T-helper 17 cell (primary cell): ENCODE results near the gene RNLS. TPM values are rescaled to one million over a fixed set of nuclear protein-coding genes. Genes with fewer than 3 reads are reported as not detected.

Source experiments
- ATAC-seq: fragments of 150-1000 bp; cut with Tn5 transposase; 2 replicates; pipeline ENCODE4 v1.10.0; 2021; ENCODE audit warnings: mild to moderate bottlenecking, moderate library complexity
- DNase-seq, 3 donors: peaks; one replicate each; pipeline versions ENCODE4 v3.0.0 to v3.0.0-alpha.2; 2020 to 2021
- H3K9me3 ChIP-seq: one replicate; pipeline ENCODE4 v1.7.0; 2013; ENCODE audit warnings: low read length, mild to moderate bottlenecking; ENCODE audit not compliant: control insufficient read depth, poor library complexity, severe bottlenecking
- H3K27ac Mint-ChIP-seq: one replicate; pipeline ENCODE4 v1.8.0; 2022; ENCODE audit warnings: mild to moderate bottlenecking, moderate library complexity, mixed read lengths
- H3K27me3 Mint-ChIP-seq: one replicate; pipeline ENCODE4 v1.8.0; 2022; ENCODE audit warnings: mixed read lengths
- H3K36me3 Mint-ChIP-seq: one replicate; pipeline ENCODE4 v1.8.0; 2022; ENCODE audit warnings: low read depth, mixed read lengths
- H3K4me1 Mint-ChIP-seq: one replicate; pipeline ENCODE4 v1.8.0; 2022; ENCODE audit warnings: mild to moderate bottlenecking, mixed read lengths
- H3K4me3 Mint-ChIP-seq: one replicate; pipeline ENCODE4 v1.8.0; 2022; ENCODE audit warnings: mild to moderate bottlenecking, moderate library complexity, mixed read lengths
- total RNA-seq, 4 donors: library from RNA in 2 of 4; stranded (reverse) in 2 of 4; gene quantifications; one replicate each; pipeline ENCODE4 v1.2.3 and lab custom pipeline; 2022 to 2026

The RNLS gene
- total RNA-seq, 2 donors from 2014 or later, result 1.8 to 4.6 TPM

DNA sequence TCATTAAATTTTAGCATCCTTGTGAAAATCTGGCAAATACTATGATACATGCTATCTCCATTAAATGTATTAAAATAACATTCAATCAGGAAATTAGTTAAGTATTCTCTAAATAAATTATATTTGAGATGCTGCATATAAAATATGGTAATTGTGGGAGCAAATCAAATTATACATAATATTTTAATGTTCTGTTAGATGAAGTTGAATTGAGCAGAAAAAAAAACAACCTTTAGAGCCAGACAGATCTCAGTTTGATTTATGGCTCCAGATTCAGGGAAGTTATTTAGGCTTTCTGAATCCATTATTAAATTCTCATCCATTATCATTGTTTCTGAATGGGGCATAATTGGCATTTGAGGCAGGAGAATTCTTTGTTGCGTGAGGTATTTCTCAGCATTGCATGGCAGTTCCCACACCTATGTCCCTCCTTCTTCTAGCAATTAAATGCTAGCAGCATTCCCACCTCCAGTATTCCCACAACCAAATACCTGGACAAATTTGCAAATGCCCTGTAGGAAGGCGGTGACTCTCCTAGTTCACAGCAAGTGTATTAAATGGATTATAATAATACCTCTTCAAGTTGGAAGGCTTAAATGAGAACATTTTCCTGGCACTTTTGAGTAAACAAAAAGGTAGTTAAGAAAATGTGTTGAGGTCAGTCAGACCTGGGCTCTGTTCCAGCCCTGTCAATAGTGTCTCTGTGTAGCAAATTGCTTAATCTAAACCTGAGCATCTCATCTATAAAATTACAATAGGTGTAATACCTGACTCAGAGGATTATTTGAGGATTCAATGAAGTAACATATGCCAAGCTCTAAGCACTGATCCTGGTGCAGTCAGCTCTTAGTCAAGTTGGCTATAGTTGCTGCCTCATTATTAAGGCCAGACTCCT, 108.9 kb downstream of the RNLS start:
- Mint-ChIP-seq H3K27me3 (no peaks in the 10 kb centered on the region), H3K4me1 (no peaks in the 10 kb centered on the region), H3K27ac (no peak overlapping the region), H3K4me3 (no peak overlapping the region), H3K36me3 (peaks cover 4% of the 10 kb centered on the region)
- H3K9me3 ChIP-seq, result no peaks in the 10 kb centered on the region
- ATAC-seq (no peak), DNase-seq (no peak)

DNA sequence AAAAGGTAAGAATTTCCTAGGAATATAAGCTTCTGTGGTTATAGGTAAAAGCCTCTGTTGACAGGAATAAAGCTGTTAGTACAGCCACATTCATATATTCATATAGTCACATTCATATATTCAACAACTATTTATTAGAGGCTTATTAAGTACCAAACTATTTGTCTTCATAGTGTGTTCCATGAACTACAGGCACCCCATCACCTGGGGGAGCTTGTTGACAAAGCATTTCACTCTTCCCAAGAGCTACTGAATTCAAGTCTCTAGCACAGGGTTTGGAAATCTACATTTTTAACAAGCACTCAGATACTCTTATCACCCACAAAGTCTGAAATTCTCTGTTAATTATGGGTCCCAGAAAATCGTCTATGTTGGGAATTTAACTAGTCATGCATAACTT, 110.6 kb downstream of the RNLS start:
- Mint-ChIP-seq H3K4me3 (no peak overlapping the region), H3K4me1 (no peaks in the 10 kb centered on the region), H3K27me3 (no peaks in the 10 kb centered on the region), H3K27ac (no peak overlapping the region), H3K36me3 (peaks cover 4% of the 10 kb centered on the region)
- no peak for ATAC-seq
- DNase-seq, result no peak
- no peaks in the 10 kb centered on the region for H3K9me3 ChIP-seq

DNA sequence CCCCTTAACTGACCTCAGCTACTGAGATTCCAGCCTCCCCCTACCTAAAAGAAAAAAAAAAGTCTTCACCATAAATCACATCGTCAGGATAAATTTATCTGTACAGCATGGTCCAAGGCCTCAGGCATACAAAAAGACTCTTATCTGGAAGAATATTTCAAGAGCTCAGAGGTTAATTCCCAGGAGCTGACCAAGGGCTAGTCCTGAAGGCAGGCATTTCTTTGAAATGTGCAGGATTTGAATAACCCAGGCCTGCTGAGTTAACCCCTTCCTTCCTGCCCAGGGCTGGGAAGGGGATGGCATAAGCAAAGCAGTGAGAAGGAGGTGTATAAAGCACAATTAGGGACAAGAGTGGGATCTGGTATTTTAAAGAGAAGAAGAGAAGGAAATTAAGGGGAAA, 111.2 kb downstream of the RNLS start:
- no peaks in the 10 kb centered on the region for H3K9me3 ChIP-seq
- Mint-ChIP-seq H3K36me3 (peaks cover 4% of the 10 kb centered on the region), H3K4me3 (no peak overlapping the region), H3K27ac (no peak overlapping the region), H3K27me3 (no peaks in the 10 kb centered on the region), H3K4me1 (no peaks in the 10 kb centered on the region)
- DNase-seq (no peak), ATAC-seq (no peak)

DNA sequence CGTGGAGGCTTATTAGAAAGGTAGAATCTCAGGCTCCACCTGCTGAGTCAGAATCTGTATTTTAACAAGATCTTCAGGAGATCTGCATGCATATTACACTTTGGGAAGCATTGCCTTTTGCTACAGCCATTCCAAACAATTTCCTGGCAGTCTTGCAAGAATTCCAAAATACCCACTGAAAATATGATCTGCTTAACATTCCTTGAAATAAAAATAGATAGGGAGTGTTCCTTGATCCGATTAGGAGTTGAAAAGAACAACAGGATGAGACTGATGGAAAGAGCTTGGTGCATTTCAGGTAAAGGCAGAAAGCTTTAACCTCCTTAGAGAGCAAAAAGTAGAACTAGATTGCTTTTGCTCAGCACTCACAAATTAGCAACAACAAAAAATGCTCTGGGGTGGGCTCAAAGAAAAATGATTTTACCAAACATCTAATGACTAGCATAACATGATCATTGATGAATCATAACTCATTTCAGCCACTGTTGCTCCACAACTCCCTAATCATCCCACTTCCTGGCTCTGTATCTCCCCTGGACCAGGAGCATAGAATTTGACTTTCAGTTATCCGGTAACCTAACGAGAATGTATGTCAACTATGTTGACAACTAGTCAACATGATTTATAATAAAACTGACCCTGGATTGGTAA, 115.2 kb downstream of the RNLS start:
- no peak for ATAC-seq
- Mint-ChIP-seq H3K4me1 (no peaks in the 10 kb centered on the region), H3K36me3 (peaks cover 3% of the 10 kb centered on the region), H3K4me3 (no peak overlapping the region), H3K27ac (no peak overlapping the region), H3K27me3 (no peaks in the 10 kb centered on the region)
- no peaks in the 10 kb centered on the region for H3K9me3 ChIP-seq
- DNase-seq, result no peak

DNA sequence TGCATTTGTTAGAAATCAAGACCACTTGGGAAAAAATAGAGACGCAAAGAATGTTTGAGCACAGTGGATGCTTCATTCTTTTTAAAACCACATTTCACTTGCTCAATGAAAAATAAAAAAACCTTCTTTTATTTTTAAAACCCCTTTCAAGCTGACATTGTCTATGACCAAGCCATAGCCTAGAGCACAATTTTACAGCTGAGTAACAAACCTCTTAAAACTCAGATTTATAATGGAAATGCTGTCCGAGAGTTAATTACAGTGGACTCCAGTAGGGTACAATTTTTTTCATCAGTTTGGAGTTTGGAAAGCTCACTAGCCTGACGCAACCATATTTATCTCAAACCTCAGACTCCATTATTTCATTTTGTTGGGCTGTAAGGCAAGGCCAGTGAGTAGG, 116.3 kb downstream of the RNLS start:
- ATAC-seq (no peak), DNase-seq (no peak)
- Mint-ChIP-seq H3K27me3 (no peaks in the 10 kb centered on the region), H3K4me1 (no peaks in the 10 kb centered on the region), H3K27ac (no peak overlapping the region), H3K4me3 (no peak overlapping the region), H3K36me3 (no peaks in the 10 kb centered on the region)
- no peaks in the 10 kb centered on the region for H3K9me3 ChIP-seq

DNA sequence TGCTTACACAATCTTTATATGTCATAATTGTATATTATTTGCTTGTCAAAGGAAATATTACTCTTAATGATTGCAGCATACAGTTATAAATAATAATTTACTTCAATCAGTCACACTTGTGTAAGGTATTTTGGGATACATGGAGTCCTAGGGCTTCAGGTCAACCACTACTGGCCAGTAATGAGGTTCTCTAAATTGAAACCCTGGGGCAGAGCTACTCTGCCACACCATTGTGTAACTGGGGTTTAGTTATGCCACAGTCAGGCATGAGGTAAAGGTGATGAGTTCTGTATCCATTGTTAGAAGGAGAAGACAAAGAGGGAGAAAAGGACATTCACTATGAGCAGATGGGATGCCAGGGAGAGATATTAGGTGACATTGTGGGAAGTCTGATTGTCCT, 117.4 kb downstream of the RNLS start:
- Mint-ChIP-seq H3K27me3 (no peaks in the 10 kb centered on the region), H3K36me3 (no peaks in the 10 kb centered on the region), H3K27ac (no peak overlapping the region), H3K4me3 (no peak overlapping the region), H3K4me1 (no peaks in the 10 kb centered on the region)
- DNase-seq (no peak), ATAC-seq (no peak)
- H3K9me3 ChIP-seq, result no peaks in the 10 kb centered on the region

DNA sequence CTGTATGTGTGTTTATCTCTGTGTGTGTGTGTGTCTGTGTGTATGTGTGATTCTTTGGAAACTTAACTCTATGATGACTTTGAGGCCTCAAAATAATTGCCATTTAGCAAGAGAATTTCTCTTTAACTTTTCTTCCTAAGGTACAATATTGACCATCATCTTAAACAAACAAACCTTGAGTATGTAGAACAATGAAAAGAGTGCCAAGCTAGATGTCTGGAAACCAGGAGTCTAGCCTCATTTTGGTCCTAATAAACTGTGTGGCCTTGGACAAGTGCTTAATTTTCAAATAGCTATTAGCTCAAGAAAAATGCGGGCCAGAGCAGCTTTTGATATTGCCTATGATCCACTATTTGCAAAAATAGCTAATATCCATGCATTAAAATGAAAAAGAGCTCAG, 119.3 kb downstream of the RNLS start:
- DNase-seq (no peak), ATAC-seq (no peak)
- Mint-ChIP-seq H3K27me3 (no peaks in the 10 kb centered on the region), H3K27ac (no peak overlapping the region), H3K36me3 (no peaks in the 10 kb centered on the region), H3K4me3 (no peak overlapping the region), H3K4me1 (no peaks in the 10 kb centered on the region)
- H3K9me3 ChIP-seq, result no peaks in the 10 kb centered on the region

DNA sequence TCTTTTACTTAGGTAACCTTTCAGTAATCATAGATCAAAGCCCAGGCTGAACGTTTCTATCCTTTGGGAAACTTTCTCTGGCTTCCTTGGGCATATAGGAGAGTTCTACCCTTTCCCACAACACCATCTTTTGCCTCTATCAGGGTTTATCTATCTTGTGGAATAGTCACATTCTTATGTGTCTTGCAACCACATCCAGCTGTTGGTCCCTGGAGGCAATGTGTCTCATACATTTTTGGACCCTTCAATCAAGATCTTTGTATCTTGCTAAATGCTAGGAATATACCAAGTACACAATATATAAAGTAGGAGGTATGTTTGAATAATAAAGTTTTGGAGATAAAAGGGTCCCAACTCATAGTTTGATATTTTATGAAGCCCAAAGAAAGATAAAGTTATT, 121.7 kb downstream of the RNLS start:
- peaks cover 4% of the 10 kb centered on the region for H3K4me1 Mint-ChIP-seq
- H3K36me3 Mint-ChIP-seq, result no peaks in the 10 kb centered on the region
- H3K9me3 ChIP-seq, result no peaks in the 10 kb centered on the region
- H3K27ac Mint-ChIP-seq, result no peak overlapping the region
- H3K27me3 Mint-ChIP-seq, result no peaks in the 10 kb centered on the region
- no peak for ATAC-seq
- H3K4me3 Mint-ChIP-seq, result no peak overlapping the region
- DNase-seq, result no peak

DNA sequence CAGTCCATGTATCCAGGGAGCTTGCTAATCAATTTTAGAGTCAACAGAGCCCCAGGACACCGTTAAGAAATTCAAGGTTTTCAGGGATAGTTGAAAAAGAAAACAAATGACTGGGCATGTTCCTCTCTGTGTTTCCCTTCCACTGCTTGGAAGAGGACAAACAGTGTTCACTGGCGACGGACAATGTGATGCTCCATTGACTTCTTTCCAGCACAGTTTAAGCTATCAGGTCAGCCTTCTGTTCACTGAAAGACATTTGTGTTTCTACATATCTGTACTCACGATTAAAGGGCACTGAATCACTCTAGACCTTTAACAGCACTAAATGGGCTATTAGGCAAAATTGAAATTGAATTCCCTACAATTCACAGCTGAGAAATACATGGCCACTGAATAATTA, 123.6 kb downstream of the RNLS start:
- H3K9me3 ChIP-seq, result no peaks in the 10 kb centered on the region
- peaks cover 4% of the 10 kb centered on the region for H3K4me1 Mint-ChIP-seq
- H3K36me3 Mint-ChIP-seq, result no peaks in the 10 kb centered on the region
- DNase-seq (no peak), ATAC-seq (no peak)
- H3K27me3 Mint-ChIP-seq, result no peaks in the 10 kb centered on the region
- no peak overlapping the region for H3K27ac Mint-ChIP-seq
- H3K4me3 Mint-ChIP-seq, result no peak overlapping the region

DNA sequence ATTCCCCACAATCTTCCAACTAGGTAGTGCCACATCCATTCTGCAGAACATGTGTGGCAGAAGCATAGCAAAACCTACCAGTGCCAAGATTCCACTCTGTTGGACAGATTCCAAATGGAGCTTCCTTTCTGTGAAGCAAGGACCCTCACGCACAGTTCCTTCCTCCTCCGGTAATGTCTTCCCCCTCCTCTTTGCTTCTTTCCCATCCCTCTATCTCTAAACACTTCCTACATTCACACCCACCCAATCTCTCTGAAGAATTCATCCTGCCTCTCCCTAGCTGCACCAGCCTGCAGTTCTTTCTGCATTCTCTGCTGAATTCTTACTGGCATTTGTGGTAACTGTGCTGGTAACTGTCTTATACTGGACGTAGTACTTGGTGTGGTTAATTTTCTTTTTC, 124.9 kb downstream of the RNLS start:
- no peak overlapping the region for H3K27ac Mint-ChIP-seq
- peaks cover 4% of the 10 kb centered on the region for H3K4me1 Mint-ChIP-seq
- no peaks in the 10 kb centered on the region for H3K9me3 ChIP-seq
- ATAC-seq (no peak), DNase-seq (no peak)
- H3K36me3 Mint-ChIP-seq, result no peaks in the 10 kb centered on the region
- H3K4me3 Mint-ChIP-seq, result no peak overlapping the region
- H3K27me3 Mint-ChIP-seq, result no peaks in the 10 kb centered on the region

DNA sequence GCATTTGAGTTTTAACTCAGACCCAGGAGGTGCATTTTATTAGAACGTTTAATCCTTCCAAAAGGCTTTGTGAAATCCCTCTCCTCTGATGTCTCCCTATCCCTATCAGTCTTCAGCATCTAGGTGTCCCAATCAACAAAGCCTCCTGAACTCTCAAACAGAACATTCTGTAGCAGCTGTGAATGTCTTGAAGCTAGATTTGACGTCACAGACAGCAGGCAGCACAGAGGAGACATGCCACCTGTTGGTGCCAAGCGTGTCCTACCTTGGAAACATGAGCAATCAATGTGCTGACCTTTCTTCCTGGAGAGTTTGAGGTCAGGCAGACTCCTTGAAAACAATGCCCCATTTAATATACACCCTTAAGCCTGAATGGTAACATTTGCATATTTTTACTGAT, 125.5 kb downstream of the RNLS start:
- H3K4me1 Mint-ChIP-seq, result peaks cover 4% of the 10 kb centered on the region
- no peaks in the 10 kb centered on the region for H3K36me3 Mint-ChIP-seq
- no peak for DNase-seq
- H3K4me3 Mint-ChIP-seq, result no peak overlapping the region
- H3K9me3 ChIP-seq, result no peaks in the 10 kb centered on the region
- no peaks in the 10 kb centered on the region for H3K27me3 Mint-ChIP-seq
- no peak overlapping the region for H3K27ac Mint-ChIP-seq
- ATAC-seq, result no peak

DNA sequence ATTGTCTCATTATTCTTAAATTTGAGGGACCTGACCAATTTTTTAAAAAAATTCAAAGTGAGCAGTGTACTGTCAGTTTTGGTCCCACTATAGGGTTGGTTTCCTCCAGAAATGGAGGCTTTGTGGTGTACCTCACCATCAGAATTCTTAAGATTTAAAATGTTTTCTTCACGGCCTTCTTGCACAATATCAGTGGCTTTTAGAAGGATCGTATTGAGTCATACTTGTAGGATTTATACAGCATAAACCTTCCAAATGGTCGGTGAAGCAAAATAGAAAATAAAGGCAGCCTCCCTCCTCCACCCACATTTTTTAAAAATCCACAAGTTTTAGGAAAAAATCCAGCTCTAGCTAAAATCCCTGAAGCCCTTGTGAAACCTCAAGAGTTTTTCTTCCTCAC, 126.4 kb downstream of the RNLS start:
- peaks cover 4% of the 10 kb centered on the region for H3K4me1 Mint-ChIP-seq
- ATAC-seq (no peak), DNase-seq (no peak)
- H3K9me3 ChIP-seq, result no peaks in the 10 kb centered on the region
- H3K4me3 Mint-ChIP-seq, result no peak overlapping the region
- no peaks in the 10 kb centered on the region for H3K36me3 Mint-ChIP-seq
- no peaks in the 10 kb centered on the region for H3K27me3 Mint-ChIP-seq
- no peak overlapping the region for H3K27ac Mint-ChIP-seq

DNA sequence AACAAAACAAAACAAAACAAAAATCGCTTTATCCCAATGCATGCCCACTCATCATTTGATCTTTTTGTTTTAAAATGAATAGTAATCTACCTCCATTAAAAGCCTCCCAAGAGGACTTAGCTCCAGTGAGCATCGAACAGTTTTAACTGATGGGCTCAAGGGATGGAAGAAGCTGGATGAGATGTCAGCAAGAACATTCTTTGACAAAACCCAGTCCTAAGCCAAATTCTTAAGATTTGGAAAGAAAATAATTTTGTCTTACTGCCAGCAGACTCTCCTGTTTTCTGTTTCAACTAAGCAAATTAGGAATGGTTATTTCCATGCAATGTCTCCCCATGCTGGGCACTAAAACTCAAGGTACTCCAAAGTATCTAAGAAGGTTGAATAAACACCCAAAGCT, 127.3 kb downstream of the RNLS start:
- Mint-ChIP-seq H3K4me3 (no peak overlapping the region), H3K27ac (no peak overlapping the region), H3K27me3 (no peaks in the 10 kb centered on the region), H3K36me3 (no peaks in the 10 kb centered on the region), H3K4me1 (peaks cover 4% of the 10 kb centered on the region)
- H3K9me3 ChIP-seq, result no peaks in the 10 kb centered on the region
- ATAC-seq, result no peak
- no peak for DNase-seq

DNA sequence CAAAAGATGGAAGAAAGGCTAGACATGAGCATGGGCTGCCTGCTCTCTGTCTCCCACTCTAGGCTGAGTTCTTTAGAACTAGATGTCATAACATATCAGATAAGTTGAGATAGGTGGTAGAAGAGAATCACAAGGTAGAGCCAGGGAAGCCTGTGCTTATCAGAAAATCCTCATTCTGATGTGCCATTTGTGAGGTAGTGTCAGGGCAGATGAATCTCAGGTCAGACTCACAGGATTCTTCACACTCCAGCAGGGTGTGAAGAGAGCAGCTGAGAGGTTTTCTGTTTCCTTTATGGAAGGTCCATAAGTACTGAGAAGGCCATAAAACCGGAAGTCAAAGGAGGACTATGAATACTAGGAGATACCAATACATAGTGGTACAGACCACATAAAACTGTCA, 132.9 kb downstream of the RNLS start:
- no peak for DNase-seq

More for the DNA sequence above, 132.9 kb downstream of the RNLS start:
- Mint-ChIP-seq H3K36me3 (no peaks in the 10 kb centered on the region), H3K4me1 (no peaks in the 10 kb centered on the region), H3K27ac (no peak overlapping the region), H3K27me3 (no peaks in the 10 kb centered on the region), H3K4me3 (no peak overlapping the region)
- H3K9me3 ChIP-seq, result no peaks in the 10 kb centered on the region
- no peak for ATAC-seq
